ENCODE data around the gene TRAF1.

DNA sequence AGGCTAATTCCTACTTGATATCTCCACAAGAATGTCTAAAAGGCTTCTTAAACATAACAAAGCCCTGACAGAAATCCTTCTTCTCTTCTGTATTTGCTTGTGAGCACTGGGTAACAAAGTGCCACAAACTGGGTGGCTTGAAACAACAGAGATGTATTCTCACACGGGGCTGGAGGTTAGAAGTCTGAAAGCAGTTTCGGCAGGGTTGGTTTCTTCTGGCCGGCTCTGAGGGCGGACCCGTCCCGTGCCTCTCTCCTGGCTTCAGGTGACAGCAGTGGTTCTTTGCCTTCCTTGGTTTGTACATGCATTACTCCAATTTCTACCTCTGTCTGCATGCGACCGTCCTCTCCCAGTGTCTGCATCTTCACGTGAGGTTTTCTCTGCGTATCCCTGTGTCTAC is 14.0 kb upstream of the TRAF1 start:
- TF ChIP-seq, protein P1, sequence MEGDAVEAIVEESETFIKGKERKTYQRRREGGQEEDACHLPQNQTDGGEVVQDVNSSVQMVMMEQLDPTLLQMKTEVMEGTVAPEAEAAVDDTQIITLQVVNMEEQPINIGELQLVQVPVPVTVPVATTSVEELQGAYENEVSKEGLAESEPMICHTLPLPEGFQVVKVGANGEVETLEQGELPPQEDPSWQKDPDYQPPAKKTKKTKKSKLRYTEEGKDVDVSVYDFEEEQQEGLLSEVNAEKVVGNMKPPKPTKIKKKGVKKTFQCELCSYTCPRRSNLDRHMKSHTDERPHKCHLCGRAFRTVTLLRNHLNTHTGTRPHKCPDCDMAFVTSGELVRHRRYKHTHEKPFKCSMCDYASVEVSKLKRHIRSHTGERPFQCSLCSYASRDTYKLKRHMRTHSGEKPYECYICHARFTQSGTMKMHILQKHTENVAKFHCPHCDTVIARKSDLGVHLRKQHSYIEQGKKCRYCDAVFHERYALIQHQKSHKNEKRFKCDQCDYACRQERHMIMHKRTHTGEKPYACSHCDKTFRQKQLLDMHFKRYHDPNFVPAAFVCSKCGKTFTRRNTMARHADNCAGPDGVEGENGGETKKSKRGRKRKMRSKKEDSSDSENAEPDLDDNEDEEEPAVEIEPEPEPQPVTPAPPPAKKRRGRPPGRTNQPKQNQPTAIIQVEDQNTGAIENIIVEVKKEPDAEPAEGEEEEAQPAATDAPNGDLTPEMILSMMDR (IDR thresholded peaks at IDR 0.05): no peak
- TF ChIP-seq POLR2AphosphoS5 (IDR thresholded peaks at IDR 0.05): no peak
